ENCODE measurements around the gene HYAL3. TPM values are rescaled to one million over a fixed set of nuclear protein-coding genes. Genes with fewer than 3 reads are reported as not detected.

HYAL3 gene
- total RNA-seq, 2 donors from 2014 or later = 4.1 to 10.7 TPM

DNA sequence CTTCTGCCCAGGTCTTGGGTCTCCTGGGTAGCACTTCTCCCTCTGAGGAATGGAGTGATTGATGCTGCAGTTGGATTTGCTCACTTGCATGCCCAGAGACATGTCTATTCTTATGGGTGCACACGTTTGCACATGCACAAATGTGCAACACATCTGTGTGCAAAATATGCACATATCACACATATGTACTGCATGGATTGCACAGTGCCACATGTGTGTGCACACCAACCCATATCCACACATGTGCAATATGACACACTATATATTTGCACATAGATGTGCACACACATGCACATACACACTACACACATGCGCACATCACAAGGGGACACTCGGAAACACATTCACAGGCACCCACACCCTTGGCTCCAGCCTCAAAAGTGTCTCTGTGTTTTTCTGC, 30.9 kb downstream of the HYAL3 start:
- TF ChIP-seq POLR2A (IDR thresholded peaks at IDR 0.05) (no peak), POLR2AphosphoS5 (IDR thresholded peaks at IDR 0.05) (no peak)
- TF ChIP-seq, protein P1, sequence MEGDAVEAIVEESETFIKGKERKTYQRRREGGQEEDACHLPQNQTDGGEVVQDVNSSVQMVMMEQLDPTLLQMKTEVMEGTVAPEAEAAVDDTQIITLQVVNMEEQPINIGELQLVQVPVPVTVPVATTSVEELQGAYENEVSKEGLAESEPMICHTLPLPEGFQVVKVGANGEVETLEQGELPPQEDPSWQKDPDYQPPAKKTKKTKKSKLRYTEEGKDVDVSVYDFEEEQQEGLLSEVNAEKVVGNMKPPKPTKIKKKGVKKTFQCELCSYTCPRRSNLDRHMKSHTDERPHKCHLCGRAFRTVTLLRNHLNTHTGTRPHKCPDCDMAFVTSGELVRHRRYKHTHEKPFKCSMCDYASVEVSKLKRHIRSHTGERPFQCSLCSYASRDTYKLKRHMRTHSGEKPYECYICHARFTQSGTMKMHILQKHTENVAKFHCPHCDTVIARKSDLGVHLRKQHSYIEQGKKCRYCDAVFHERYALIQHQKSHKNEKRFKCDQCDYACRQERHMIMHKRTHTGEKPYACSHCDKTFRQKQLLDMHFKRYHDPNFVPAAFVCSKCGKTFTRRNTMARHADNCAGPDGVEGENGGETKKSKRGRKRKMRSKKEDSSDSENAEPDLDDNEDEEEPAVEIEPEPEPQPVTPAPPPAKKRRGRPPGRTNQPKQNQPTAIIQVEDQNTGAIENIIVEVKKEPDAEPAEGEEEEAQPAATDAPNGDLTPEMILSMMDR (IDR thresholded peaks at IDR 0.05) = no peak
- H3K9me3 ChIP-seq = no peaks in the 10 kb centered on the region
- H3K27ac ChIP-seq = no peak overlapping the region
- H3K27me3 ChIP-seq (replicated peaks; ENCODE audit: insufficient read depth) = no peaks in the 10 kb centered on the region
- no peak overlapping the region for H3K4me3 ChIP-seq
- intact Hi-C loops (cut with DNase I) = no loop called here
- 32% methylated on average over 3 of the region's 3 CpGs for WGBS
- DNase-seq (ENCODE audit: low spot score) = no peak
- no peaks in the 10 kb centered on the region for H3K36me3 ChIP-seq
- peaks cover 18% of the 10 kb centered on the region for H3K4me1 ChIP-seq (replicated peaks)

DNA sequence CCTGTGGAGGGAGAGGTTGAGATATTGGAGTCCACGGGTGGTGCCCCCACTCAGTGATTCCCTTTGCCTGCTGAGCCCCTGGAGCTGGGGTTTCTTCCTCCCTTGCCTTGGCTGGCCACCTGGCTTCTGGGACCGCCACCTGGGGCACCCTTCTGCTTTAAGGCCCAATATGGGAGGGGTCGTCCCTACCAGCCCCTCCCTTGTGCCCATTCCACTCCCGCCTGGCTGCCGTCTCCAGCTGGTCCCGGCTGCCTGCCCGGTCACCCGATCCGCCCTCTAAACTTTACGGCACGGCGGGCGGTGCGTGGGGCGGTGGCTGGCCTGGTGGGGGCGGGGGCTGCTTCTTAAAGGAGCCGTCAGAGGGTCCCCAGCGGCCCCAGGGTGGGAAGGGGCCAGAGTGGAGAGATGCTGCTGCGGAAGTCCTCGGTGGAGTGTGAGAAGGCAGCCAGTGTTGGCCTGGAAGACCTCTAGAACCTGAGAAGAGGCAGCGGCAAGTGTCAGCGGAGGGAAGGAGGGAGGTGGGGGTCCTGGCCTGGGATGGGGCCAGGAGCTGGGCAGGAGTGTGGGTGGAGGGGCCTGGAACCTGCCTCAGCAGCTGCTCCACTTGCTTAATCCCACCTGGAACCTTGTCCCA, 31.8 kb downstream of the HYAL3 start:
- intact Hi-C loops (cut with DNase I) = no loop called here
- peak overlapping the region; percentile 17 to 26 for H3K4me3 ChIP-seq
- H3K4me1 ChIP-seq (replicated peaks) = peaks cover 18% of the 10 kb centered on the region
- peak; percentile 51 for TF ChIP-seq POLR2A (IDR thresholded peaks at IDR 0.05)
- peak; percentile 65 for TF ChIP-seq POLR2AphosphoS5 (IDR thresholded peaks at IDR 0.05)
- TF ChIP-seq, protein P1 (IDR thresholded peaks at IDR 0.05) = peak in 1 of 4 experiments; percentile 14
- WGBS = 5% methylated on average over 22 of the region's 22 CpGs
- H3K36me3 ChIP-seq = no peaks in the 10 kb centered on the region
- H3K9me3 ChIP-seq = no peaks in the 10 kb centered on the region
- no peaks in the 10 kb centered on the region for H3K27me3 ChIP-seq (replicated peaks; ENCODE audit: insufficient read depth)
- H3K27ac ChIP-seq = peak overlapping the region; percentile 80 to 81
- DNase-seq (ENCODE audit: low spot score) = peak; percentile 61

DNA sequence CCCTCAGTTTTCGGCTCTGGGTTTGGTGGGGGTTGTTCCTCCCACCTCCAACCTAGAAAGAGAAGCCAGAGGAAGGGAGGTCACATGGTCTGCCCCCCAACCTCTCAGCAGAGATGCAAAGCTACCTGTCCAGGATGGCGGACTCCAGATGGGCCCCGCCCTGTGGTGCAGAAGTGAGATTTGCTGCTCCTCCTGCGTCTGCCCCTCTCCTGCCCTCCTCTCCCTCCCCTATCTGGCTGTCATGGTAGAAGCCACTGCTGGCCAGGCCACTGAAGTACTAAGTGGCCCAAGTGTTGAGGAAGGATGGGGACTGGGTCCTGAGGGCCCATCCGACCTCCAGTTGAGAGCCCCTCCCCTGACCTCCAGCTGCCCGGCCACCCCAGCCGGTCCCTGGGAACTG, 32.4 kb downstream of the HYAL3 start:
- 57% methylated on average over 7 of the region's 7 CpGs for WGBS
- intact Hi-C loops (cut with DNase I) = no loop called here
- Histone ChIP-seq H3K27me3 (replicated peaks; ENCODE audit: insufficient read depth) (no peaks in the 10 kb centered on the region), H3K4me1 (replicated peaks) (peaks cover 18% of the 10 kb centered on the region), H3K27ac (peak overlapping the region; percentile 80 to 81), H3K4me3 (peak overlapping the region; percentile 17 to 26), H3K9me3 (no peaks in the 10 kb centered on the region), H3K36me3 (no peaks in the 10 kb centered on the region)
- TF ChIP-seq POLR2A (IDR thresholded peaks at IDR 0.05) = no peak
- no peak for TF ChIP-seq POLR2AphosphoS5 (IDR thresholded peaks at IDR 0.05)
- TF ChIP-seq, protein P1 (IDR thresholded peaks at IDR 0.05) = no peak
- no peak for DNase-seq (ENCODE audit: low spot score)

DNA sequence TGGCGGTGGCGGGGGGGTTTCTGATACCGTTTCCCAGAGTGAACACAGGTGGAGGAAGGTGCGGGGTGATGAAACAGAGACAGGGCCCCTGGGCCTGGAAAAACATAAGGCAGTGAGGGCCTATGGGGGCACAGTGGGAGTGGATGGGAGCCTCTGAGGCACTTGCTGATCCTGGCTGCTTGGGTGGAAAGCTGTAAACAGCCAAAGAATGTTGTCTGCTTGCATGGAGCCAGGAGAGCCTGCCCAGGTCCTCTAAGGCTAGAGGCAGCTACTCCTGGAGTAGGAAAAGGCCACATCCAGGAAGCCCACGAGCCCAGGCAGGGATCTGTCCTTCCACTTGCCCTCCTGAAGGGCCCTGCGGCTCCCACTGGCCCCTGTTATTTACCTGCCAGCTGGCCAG, 33.2 kb downstream of the HYAL3 start:
- peak overlapping the region; percentile 80 to 81 for H3K27ac ChIP-seq
- intact Hi-C loops (cut with DNase I) = no loop called here
- no peak for DNase-seq (ENCODE audit: low spot score)

More for the DNA sequence above, 33.2 kb downstream of the HYAL3 start:
- TF ChIP-seq, protein P1 (IDR thresholded peaks at IDR 0.05) = no peak
- no peak for TF ChIP-seq POLR2A (IDR thresholded peaks at IDR 0.05)
- no peak for TF ChIP-seq POLR2AphosphoS5 (IDR thresholded peaks at IDR 0.05)
- Histone ChIP-seq H3K4me3 (no peak overlapping the region), H3K27me3 (replicated peaks; ENCODE audit: insufficient read depth) (no peaks in the 10 kb centered on the region), H3K4me1 (replicated peaks) (peaks cover 22% of the 10 kb centered on the region), H3K36me3 (no peaks in the 10 kb centered on the region), H3K9me3 (no peaks in the 10 kb centered on the region)
- 69% methylated on average over 6 of the region's 6 CpGs for WGBS

Measured in prostate gland (tissue), 2 donors.